ENCODE measurements around the gene P2RX7. TPM values are rescaled to one million over a fixed set of nuclear protein-coding genes. Genes with fewer than 3 reads are reported as not detected.

P2RX7 gene
- total and polyA plus RNA-seq, 9 of the 15 experiments (the other 6 are each of a cell fraction or from before 2014, with no cell fraction given): 0.04 to 0.65 (median 0.30) TPM

DNA sequence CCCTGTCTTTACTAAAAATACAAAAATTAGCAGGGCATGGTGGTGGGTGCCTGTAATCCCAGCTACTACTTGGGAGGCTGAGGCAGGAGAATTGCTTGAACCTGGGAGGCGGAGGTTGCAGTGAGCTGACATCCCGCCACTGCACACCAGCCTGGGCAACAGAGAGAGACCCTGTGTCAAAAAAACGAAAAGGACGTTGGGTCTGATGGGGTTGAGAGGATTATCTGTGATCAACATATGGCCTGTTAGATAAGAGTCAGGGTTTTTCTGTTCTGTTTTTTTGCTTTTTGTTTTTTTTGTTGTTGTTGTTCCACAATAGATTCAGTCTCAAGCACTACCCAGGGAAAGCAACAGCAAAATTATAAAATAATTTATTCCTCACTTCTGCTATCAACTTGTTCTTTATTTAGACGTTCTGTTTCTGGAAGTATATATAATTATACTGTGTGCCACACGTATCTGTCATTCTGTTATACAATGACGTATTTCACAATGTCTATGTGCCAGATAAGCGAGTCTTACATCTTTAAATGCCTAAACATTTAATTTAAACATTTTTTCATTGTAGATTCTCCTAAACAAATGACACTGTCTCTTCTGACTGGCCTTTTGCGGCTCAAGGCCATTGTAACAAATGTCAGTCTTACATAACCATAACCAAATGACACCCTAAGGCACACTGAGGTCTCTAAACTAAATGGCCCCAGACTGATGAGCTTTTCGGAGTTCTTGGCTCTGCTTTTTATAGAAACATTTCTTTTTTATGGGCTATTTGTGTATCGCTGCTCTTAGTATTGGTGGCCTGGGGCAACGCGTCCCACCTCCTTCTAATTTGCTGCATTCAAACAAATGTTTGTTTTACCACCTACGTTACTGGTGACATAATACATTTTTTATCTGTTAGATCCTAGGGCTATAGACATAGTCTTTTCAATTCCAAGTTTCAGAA is 70.0 kb downstream of the P2RX7 start (continued):
- TF ChIP-seq, protein P1, sequence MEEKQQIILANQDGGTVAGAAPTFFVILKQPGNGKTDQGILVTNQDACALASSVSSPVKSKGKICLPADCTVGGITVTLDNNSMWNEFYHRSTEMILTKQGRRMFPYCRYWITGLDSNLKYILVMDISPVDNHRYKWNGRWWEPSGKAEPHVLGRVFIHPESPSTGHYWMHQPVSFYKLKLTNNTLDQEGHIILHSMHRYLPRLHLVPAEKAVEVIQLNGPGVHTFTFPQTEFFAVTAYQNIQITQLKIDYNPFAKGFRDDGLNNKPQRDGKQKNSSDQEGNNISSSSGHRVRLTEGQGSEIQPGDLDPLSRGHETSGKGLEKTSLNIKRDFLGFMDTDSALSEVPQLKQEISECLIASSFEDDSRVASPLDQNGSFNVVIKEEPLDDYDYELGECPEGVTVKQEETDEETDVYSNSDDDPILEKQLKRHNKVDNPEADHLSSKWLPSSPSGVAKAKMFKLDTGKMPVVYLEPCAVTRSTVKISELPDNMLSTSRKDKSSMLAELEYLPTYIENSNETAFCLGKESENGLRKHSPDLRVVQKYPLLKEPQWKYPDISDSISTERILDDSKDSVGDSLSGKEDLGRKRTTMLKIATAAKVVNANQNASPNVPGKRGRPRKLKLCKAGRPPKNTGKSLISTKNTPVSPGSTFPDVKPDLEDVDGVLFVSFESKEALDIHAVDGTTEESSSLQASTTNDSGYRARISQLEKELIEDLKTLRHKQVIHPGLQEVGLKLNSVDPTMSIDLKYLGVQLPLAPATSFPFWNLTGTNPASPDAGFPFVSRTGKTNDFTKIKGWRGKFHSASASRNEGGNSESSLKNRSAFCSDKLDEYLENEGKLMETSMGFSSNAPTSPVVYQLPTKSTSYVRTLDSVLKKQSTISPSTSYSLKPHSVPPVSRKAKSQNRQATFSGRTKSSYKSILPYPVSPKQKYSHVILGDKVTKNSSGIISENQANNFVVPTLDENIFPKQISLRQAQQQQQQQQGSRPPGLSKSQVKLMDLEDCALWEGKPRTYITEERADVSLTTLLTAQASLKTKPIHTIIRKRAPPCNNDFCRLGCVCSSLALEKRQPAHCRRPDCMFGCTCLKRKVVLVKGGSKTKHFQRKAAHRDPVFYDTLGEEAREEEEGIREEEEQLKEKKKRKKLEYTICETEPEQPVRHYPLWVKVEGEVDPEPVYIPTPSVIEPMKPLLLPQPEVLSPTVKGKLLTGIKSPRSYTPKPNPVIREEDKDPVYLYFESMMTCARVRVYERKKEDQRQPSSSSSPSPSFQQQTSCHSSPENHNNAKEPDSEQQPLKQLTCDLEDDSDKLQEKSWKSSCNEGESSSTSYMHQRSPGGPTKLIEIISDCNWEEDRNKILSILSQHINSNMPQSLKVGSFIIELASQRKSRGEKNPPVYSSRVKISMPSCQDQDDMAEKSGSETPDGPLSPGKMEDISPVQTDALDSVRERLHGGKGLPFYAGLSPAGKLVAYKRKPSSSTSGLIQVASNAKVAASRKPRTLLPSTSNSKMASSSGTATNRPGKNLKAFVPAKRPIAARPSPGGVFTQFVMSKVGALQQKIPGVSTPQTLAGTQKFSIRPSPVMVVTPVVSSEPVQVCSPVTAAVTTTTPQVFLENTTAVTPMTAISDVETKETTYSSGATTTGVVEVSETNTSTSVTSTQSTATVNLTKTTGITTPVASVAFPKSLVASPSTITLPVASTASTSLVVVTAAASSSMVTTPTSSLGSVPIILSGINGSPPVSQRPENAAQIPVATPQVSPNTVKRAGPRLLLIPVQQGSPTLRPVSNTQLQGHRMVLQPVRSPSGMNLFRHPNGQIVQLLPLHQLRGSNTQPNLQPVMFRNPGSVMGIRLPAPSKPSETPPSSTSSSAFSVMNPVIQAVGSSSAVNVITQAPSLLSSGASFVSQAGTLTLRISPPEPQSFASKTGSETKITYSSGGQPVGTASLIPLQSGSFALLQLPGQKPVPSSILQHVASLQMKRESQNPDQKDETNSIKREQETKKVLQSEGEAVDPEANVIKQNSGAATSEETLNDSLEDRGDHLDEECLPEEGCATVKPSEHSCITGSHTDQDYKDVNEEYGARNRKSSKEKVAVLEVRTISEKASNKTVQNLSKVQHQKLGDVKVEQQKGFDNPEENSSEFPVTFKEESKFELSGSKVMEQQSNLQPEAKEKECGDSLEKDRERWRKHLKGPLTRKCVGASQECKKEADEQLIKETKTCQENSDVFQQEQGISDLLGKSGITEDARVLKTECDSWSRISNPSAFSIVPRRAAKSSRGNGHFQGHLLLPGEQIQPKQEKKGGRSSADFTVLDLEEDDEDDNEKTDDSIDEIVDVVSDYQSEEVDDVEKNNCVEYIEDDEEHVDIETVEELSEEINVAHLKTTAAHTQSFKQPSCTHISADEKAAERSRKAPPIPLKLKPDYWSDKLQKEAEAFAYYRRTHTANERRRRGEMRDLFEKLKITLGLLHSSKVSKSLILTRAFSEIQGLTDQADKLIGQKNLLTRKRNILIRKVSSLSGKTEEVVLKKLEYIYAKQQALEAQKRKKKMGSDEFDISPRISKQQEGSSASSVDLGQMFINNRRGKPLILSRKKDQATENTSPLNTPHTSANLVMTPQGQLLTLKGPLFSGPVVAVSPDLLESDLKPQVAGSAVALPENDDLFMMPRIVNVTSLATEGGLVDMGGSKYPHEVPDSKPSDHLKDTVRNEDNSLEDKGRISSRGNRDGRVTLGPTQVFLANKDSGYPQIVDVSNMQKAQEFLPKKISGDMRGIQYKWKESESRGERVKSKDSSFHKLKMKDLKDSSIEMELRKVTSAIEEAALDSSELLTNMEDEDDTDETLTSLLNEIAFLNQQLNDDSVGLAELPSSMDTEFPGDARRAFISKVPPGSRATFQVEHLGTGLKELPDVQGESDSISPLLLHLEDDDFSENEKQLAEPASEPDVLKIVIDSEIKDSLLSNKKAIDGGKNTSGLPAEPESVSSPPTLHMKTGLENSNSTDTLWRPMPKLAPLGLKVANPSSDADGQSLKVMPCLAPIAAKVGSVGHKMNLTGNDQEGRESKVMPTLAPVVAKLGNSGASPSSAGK (IDR thresholded peaks at IDR 0.05): no peak
- TF ChIP-seq, protein P2, sequence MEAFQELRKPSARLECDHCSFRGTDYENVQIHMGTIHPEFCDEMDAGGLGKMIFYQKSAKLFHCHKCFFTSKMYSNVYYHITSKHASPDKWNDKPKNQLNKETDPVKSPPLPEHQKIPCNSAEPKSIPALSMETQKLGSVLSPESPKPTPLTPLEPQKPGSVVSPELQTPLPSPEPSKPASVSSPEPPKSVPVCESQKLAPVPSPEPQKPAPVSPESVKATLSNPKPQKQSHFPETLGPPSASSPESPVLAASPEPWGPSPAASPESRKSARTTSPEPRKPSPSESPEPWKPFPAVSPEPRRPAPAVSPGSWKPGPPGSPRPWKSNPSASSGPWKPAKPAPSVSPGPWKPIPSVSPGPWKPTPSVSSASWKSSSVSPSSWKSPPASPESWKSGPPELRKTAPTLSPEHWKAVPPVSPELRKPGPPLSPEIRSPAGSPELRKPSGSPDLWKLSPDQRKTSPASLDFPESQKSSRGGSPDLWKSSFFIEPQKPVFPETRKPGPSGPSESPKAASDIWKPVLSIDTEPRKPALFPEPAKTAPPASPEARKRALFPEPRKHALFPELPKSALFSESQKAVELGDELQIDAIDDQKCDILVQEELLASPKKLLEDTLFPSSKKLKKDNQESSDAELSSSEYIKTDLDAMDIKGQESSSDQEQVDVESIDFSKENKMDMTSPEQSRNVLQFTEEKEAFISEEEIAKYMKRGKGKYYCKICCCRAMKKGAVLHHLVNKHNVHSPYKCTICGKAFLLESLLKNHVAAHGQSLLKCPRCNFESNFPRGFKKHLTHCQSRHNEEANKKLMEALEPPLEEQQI (IDR thresholded peaks at IDR 0.05): peak; percentile 54; the same call in 1 of the 2 replicates
- no peak for TF ChIP-seq NCOA2 (IDR thresholded peaks at IDR 0.05; ENCODE audit: partially characterized antibody in 2 of 2)
- TF ChIP-seq CHD2 (IDR thresholded peaks at IDR 0.05; ENCODE audit: low read depth, low read length): no peak
- TF ChIP-seq NFIX (CRISPR knock-in tag; IDR thresholded peaks at IDR 0.05; ENCODE audit: low read depth): no peak
- TF ChIP-seq ZNF780A (CRISPR knock-in tag; IDR thresholded peaks at IDR 0.05): no peak
- no peak for TF ChIP-seq FOXP1 (CRISPR knock-in tag; IDR thresholded peaks at IDR 0.05)
- TF ChIP-seq, protein P3, sequence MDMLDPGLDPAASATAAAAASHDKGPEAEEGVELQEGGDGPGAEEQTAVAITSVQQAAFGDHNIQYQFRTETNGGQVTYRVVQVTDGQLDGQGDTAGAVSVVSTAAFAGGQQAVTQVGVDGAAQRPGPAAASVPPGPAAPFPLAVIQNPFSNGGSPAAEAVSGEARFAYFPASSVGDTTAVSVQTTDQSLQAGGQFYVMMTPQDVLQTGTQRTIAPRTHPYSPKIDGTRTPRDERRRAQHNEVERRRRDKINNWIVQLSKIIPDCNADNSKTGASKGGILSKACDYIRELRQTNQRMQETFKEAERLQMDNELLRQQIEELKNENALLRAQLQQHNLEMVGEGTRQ (CRISPR knock-in tag; IDR thresholded peaks at IDR 0.05): no peak
- TF ChIP-seq PREB (CRISPR knock-in tag; IDR thresholded peaks at IDR 0.05): no peak
- TF ChIP-seq TGIF2 (CRISPR knock-in tag; IDR thresholded peaks at IDR 0.05): no peak
